ENCODE measurements around the gene ST6GAL1. TPM values are rescaled to one million over a fixed set of nuclear protein-coding genes. Genes with fewer than 3 reads are reported as not detected.

ST6GAL1 gene
- total RNA-seq, 4 donors from 2014 or later, result 18.0 to 32.2 (median 20.9) TPM

GRCh38 chr3:186976837-186977750, 46.8 kb downstream of the ST6GAL1 start:
- TF ChIP-seq POLR2AphosphoS5 (IDR thresholded peaks at IDR 0.05) (peak; percentile 83), EP300 (IDR thresholded peaks at IDR 0.05) (no peak), POLR2A (IDR thresholded peaks at IDR 0.05) (no peak)
- TF ChIP-seq, protein P1, sequence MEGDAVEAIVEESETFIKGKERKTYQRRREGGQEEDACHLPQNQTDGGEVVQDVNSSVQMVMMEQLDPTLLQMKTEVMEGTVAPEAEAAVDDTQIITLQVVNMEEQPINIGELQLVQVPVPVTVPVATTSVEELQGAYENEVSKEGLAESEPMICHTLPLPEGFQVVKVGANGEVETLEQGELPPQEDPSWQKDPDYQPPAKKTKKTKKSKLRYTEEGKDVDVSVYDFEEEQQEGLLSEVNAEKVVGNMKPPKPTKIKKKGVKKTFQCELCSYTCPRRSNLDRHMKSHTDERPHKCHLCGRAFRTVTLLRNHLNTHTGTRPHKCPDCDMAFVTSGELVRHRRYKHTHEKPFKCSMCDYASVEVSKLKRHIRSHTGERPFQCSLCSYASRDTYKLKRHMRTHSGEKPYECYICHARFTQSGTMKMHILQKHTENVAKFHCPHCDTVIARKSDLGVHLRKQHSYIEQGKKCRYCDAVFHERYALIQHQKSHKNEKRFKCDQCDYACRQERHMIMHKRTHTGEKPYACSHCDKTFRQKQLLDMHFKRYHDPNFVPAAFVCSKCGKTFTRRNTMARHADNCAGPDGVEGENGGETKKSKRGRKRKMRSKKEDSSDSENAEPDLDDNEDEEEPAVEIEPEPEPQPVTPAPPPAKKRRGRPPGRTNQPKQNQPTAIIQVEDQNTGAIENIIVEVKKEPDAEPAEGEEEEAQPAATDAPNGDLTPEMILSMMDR (IDR thresholded peaks at IDR 0.05), result peak in 1 of 4 experiments; percentile 43
- Histone ChIP-seq H3K4me1 (peaks cover 0 to 32% (median 0%) of the 10 kb centered on the region in 3 donors), H3K9me3 (no peaks in the 10 kb centered on the region), H3K27ac (peak overlapping the region; percentile 19 to 86 (median 80)), H3K36me3 (peaks cover 0 to 5% of the 10 kb centered on the region in 2 donors), H3K27me3 (no peaks in the 10 kb centered on the region), H3K4me3 (peak overlapping the region in 1 of 2 donors; percentile 30)
- peak; percentile 88 for ATAC-seq
- 9 to 13% methylated on average over 13 to 15 of the region's 17 CpGs for WGBS, 2 donors (ENCODE audit: low coverage in 1 of 2)

GRCh38 chr3:186978712-186979111, 48.4 kb downstream of the ST6GAL1 start:
- peaks cover 0 to 5% of the 10 kb centered on the region in 2 donors for H3K36me3 ChIP-seq
- H3K4me3 ChIP-seq, result no peak overlapping the region
- 73 to 90% methylated on average over 2 of the region's 2 CpGs for WGBS, 2 donors (ENCODE audit: low coverage in 1 of 2)
- H3K27ac ChIP-seq, result no peak overlapping the region
- no peaks in the 10 kb centered on the region for H3K27me3 ChIP-seq
- ATAC-seq, result no peak
- H3K9me3 ChIP-seq, result no peaks in the 10 kb centered on the region
- TF ChIP-seq POLR2A (IDR thresholded peaks at IDR 0.05), result no peak
- no peak for TF ChIP-seq EP300 (IDR thresholded peaks at IDR 0.05)
- no peak for TF ChIP-seq POLR2AphosphoS5 (IDR thresholded peaks at IDR 0.05)
- TF ChIP-seq, protein P1 (IDR thresholded peaks at IDR 0.05), result no peak
- H3K4me1 ChIP-seq, result peaks cover 0 to 27% (median 0%) of the 10 kb centered on the region in 3 donors

GRCh38 chr3:186979852-186980251, 49.5 kb downstream of the ST6GAL1 start:
- Histone ChIP-seq H3K9me3 (no peaks in the 10 kb centered on the region), H3K4me3 (no peak overlapping the region), H3K27me3 (no peaks in the 10 kb centered on the region), H3K27ac (no peak overlapping the region), H3K4me1 (peaks cover 0 to 27% (median 0%) of the 10 kb centered on the region in 3 donors), H3K36me3 (peaks cover 0 to 5% of the 10 kb centered on the region in 2 donors)
- no peak for TF ChIP-seq EP300 (IDR thresholded peaks at IDR 0.05)
- TF ChIP-seq POLR2AphosphoS5 (IDR thresholded peaks at IDR 0.05), result no peak
- TF ChIP-seq POLR2A (IDR thresholded peaks at IDR 0.05), result no peak
- TF ChIP-seq, protein P1 (IDR thresholded peaks at IDR 0.05), result no peak
- no peak for ATAC-seq
- WGBS, 2 donors (ENCODE audit: low coverage in 1 of 2), result 58 to 94% methylated on average over 2 to 3 of the region's 3 CpGs

DNA sequence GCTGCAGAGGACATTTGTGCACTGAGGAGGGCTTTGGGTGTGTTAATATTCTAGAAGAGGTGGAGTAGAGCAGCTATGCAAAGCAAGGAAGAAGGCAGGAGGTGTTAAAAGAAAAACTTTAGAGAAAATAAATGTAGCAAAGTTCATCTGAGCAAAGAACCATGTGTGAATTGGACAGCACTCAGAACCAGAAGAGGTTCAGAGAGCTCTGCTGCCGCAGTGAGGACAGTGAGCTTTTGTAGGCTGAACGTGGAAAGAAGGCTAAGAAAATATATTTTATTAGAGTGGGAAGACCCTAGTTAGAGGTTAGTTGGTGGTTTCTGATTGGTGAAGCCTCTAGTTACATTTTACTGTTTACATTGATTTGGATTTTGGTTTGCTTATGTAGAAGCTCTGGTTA, 50.7 kb downstream of the ST6GAL1 start:
- Histone ChIP-seq H3K27ac (no peak overlapping the region), H3K4me3 (no peak overlapping the region), H3K9me3 (no peaks in the 10 kb centered on the region), H3K27me3 (no peaks in the 10 kb centered on the region), H3K36me3 (peaks cover 0 to 5% of the 10 kb centered on the region in 2 donors), H3K4me1 (peaks cover 0 to 23% (median 0%) of the 10 kb centered on the region in 3 donors)
- TF ChIP-seq, protein P1 (IDR thresholded peaks at IDR 0.05), result no peak
- TF ChIP-seq POLR2A (IDR thresholded peaks at IDR 0.05) (no peak), POLR2AphosphoS5 (IDR thresholded peaks at IDR 0.05) (no peak), EP300 (IDR thresholded peaks at IDR 0.05) (no peak)
- ATAC-seq, result no peak
- 75% methylated on average over 2 of the region's 2 CpGs; no CpG with 5 or more reads in 1 of the 2 donors for WGBS, 2 donors (ENCODE audit: low coverage in 1 of 2)

Measured in gastroesophageal sphincter (tissue), 4 donors.